Erythroblast (primary cell): ENCODE measurements around the gene MSANTD4.

Experiments
- DNase-seq, 2 experiments: peaks; one replicate each; lab custom pipeline; 2025; lab: John Stamatoyannopoulos, UW
- GATA1 ChIP-seq: IDR thresholded peaks from 2 replicates; pipeline ENCODE4 v1.6.1; 2011; ENCODE audit warnings: low read depth, mild to moderate bottlenecking, control low read depth, low read length, moderate library complexity
- POLR2A ChIP-seq: IDR thresholded peaks from 2 replicates; pipeline ENCODE4 v1.6.1; 2011; ENCODE audit warnings: mild to moderate bottlenecking, low read length

MSANTD4 gene

DNA sequence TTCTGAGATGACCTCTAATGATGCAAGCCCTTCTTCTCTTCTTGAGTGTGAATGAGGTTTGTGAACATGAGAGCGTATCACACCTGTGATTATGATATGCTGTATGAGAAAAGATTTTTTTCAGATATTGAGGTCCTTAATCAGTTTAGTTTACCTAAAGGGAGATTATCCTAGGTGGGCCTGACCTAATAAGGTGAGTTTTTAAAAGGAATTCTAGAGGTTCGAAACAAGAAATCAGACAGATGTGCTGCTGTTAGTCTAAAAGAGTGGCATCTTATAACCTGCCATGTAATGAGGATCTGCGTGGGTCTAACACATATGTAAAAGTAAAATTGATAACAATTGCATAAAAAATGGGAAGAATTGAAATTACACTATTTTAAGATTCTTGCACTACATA lies 33.8 kb downstream of the MSANTD4 start:
- no peak for DNase-seq
- TF ChIP-seq GATA1: no peak
- TF ChIP-seq POLR2A: no peak

DNA sequence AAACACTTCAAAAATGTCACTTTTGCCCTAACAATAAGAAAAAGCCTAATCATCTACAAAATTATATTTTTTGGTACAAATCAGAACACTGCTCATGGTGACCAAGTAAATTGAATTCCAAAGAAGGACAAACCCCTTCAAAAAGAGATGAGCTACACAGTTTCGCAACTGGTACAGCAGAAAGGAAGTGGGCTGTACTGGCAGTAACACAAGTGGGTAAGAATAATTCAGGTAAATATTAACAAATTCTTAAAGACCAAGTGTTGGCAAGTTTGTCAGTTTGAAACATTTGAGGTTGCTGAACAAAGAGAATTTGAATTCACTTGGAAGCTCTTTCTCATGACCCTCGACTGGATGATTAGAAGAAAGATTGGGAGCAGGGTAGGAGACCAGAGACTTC lies 35.5 kb downstream of the MSANTD4 start:
- DNase-seq: no peak

DNA sequence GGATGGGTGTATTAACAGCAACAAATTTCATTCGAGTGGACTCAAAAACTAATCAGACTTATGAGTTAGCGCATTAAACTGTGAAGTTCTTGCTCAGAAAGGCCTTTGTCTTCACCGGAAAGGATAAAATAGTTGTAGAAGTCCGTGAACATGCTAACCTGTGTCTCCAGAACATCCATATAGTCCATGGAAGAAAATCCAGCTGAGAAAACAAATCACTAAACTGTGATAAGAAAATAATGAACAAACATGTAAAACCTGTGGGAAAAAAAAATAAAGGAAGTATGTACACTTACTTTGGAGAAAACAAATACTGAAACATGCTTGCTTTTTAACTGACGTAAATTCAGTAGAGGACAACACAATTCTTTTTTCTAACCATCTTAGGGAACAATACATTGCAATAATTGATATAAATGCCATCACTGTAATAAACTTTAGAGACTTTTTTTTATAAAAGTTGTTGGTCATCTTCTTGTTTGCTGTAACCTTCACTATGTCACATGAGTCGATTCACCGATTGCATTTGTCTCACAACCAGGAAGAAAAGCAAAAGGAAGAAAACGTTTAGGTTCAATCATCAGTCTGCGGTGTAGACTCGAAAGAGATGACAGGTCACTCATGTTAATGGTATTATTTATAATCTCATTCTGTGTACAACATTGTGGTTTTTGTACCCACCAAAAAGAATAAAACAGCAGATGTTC lies 41.9 kb downstream of the MSANTD4 start:
- no peak for DNase-seq
- TF ChIP-seq GATA1 (no peak), POLR2A (no peak)

More for the DNA sequence above, 35.5 kb downstream of the MSANTD4 start:
- no peak for TF ChIP-seq GATA1
- TF ChIP-seq POLR2A: no peak

DNA sequence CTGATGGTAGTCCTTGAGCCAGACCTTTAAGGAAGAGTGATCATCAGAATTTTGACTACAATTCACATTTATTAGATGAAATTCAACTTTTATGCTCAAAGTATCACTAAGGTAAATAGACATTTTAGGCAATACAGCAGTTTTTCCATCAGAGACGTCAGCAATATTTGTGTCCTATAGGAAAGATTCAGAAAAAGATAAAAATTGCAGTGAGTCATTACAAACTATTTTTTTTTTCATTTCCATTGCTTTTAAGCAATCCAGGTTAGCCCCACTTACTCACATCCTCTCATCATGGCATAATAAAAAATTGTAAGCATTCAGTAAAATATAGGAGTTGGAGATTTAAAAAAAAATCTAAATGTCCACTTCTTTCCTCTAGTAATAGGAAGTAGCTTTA lies 46.9 kb downstream of the MSANTD4 start:
- DNase-seq: no peak
- TF ChIP-seq POLR2A: no peak
- no peak for TF ChIP-seq GATA1

DNA sequence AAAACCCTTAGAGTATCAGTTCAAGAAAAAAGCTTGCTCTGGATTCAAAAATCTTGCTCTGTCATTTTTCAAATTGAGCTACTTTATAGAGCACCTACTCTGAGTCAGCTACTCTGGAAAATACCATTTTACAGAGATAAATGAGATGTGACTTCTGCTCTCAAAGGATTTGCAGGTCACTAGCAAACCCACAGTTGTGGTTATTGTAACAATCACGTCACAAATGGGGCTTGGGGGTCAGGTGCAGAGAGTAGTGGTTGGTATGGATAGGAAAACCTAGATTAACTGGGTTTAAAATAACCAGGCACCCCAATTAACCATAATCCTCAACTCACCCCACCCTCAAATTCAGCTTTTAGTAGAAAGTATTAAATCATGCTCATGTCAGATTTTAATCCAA lies 52.3 kb downstream of the MSANTD4 start:
- no peak for DNase-seq
- TF ChIP-seq POLR2A (no peak), GATA1 (no peak)

DNA sequence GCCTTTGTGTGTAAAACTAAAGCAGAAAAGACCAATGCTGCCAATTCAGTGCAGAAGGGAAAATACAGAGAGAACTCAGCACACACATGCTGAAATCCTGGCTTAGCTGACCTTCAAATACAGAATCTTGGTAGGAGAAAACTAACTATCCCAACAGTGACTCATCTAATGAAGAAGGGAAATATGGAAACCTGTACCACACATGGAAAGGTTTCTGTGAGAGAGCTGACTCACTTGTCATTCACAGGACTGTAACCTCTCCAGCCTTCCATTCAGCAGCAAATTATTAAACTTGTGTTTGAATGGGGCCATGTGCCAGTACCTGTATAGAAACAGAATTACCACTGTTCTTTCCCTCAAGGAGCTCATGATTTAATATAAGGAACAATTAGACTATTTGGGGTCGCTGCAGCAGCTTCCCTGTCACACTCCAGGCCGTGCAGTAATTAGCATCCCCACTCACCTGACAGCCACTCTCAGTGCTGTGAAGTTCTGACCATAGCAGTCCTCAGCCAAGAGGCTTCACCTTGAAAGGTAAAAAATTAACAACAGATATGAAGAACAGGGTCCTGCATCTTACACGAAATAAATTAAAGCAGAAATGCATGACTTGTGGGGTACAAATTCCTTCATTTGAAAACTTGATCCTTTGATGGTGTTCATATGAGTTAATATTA lies 53.9 kb downstream of the MSANTD4 start:
- TF ChIP-seq POLR2A (no peak), GATA1 (no peak)
- no peak for DNase-seq

DNA sequence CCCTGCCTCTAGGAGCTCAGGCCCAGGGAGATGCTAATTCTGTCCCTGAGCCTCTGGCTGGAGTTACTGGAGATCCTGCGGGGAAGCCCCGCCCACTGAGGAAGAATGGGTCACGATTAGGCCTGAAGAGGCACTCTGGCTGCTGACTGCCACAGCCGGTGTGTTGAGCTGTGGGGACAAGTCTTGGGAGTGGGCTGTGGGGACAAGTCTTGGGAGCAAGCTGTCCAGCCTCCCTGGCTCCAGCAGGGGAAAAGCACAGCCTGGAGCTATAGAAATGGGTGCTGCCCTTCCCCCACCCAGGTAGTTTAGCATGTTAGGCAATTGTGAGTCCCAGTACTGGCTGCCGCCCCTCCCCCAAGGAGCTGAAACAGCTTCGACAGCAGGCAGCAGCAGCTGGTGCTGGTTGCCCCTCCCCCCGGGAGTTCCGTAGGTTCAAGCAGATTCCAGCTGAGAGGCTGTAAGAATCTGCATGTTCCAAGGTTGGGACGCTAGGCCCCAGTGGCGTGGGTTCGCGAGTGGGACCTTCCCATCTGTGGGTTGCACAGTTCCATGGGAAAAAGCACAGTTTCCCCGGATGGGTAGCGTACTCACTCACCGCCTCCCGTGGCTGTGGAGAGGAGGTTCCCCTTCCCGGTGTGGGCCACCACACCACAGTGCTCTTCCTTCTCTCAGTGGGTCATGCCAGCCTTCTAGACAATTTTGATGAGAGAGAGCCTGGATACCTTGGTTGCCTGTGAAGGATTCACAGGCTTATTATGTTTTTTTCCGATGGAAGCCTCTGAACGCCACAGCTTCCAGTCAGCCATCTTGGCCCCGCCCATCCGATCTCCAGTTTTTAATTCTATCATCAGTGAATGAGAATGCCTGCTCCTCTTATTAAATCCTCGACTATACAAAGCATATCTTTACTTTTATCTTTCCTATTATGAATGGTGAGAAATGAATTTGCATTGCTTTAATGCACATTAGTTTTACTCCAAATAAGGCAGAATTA lies 61.5 kb downstream of the MSANTD4 start:
- TF ChIP-seq POLR2A: no peak
- no peak for DNase-seq
